ENCODE measurements around the gene CES4A.
"Not testable (repeated sequence)": the region's sequence is repeated elsewhere in the genome, so short reads cannot be mapped to it uniquely, and the experiment has no call there.

The CES4A gene

GRCh38 chr16:66952430-66953110 lies 35.8 kb upstream of the CES4A start:
- H3K27me3 ChIP-seq (ENCODE audit: insufficient read depth, low read depth, severe bottlenecking): no peaks in the 10 kb centered on the region
- H3K4me3 ChIP-seq (ENCODE audit: low read depth, low read length): no peak overlapping the region
- no peak for TF ChIP-seq CTCF (IDR thresholded peaks at IDR 0.05; ENCODE audit: low read depth, low read length)
- peaks cover 7% of the 10 kb centered on the region for H3K9me3 ChIP-seq (ENCODE audit: severe bottlenecking)
- DNase-seq: peak; percentile 76
- peak overlapping the region; percentile 74 for H3K27ac ChIP-seq
- no peaks in the 10 kb centered on the region for H3K36me3 ChIP-seq

GRCh38 chr16:66953462-66954096 lies 34.8 kb upstream of the CES4A start:
- Histone ChIP-seq H3K27ac (peak overlapping the region; percentile 74), H3K9me3 (ENCODE audit: severe bottlenecking) (peaks cover 7% of the 10 kb centered on the region), H3K4me3 (ENCODE audit: low read depth, low read length) (no peak overlapping the region), H3K36me3 (no peaks in the 10 kb centered on the region), H3K27me3 (ENCODE audit: insufficient read depth, low read depth, severe bottlenecking) (no peaks in the 10 kb centered on the region)
- no peak for DNase-seq
- TF ChIP-seq CTCF (IDR thresholded peaks at IDR 0.05; ENCODE audit: low read depth, low read length): no peak

GRCh38 chr16:66954097-66954659 lies 34.2 kb upstream of the CES4A start:
- Histone ChIP-seq H3K27ac (peak overlapping the region; percentile 74), H3K9me3 (ENCODE audit: severe bottlenecking) (peaks cover 7% of the 10 kb centered on the region), H3K36me3 (no peaks in the 10 kb centered on the region), H3K27me3 (ENCODE audit: insufficient read depth, low read depth, severe bottlenecking) (no peaks in the 10 kb centered on the region), H3K4me3 (ENCODE audit: low read depth, low read length) (no peak overlapping the region)
- DNase-seq: peak; percentile 81
- TF ChIP-seq CTCF (IDR thresholded peaks at IDR 0.05; ENCODE audit: low read depth, low read length): peak; percentile 72

- not testable (repeated sequence) for DNase-seq; H3K9me3 ChIP-seq (ENCODE audit: severe bottlenecking); H3K27ac ChIP-seq; H3K27me3 ChIP-seq (ENCODE audit: insufficient read depth, low read depth, severe bottlenecking); H3K36me3 ChIP-seq; H3K4me3 ChIP-seq (ENCODE audit: low read depth, low read length)
Measured at GRCh38 chr16:66955363-66956153, 32.8 kb upstream of the CES4A start.

GRCh38 chr16:66956154-66956457 lies 32.3 kb upstream of the CES4A start:
- H3K36me3 ChIP-seq; H3K27me3 ChIP-seq (ENCODE audit: insufficient read depth, low read depth, severe bottlenecking); DNase-seq; H3K4me3 ChIP-seq (ENCODE audit: low read depth, low read length); H3K9me3 ChIP-seq (ENCODE audit: severe bottlenecking); H3K27ac ChIP-seq: not testable (repeated sequence)

GRCh38 chr16:66958857-66959703 lies 29.3 kb upstream of the CES4A start:
- H3K4me3 ChIP-seq (ENCODE audit: low read depth, low read length): no peak overlapping the region
- H3K27me3 ChIP-seq (ENCODE audit: insufficient read depth, low read depth, severe bottlenecking): no peaks in the 10 kb centered on the region
- no peaks in the 10 kb centered on the region for H3K36me3 ChIP-seq
- DNase-seq: no peak
- no peak for TF ChIP-seq CTCF (IDR thresholded peaks at IDR 0.05; ENCODE audit: low read depth, low read length)
- no peaks in the 10 kb centered on the region for H3K9me3 ChIP-seq (ENCODE audit: severe bottlenecking)
- H3K27ac ChIP-seq: no peak overlapping the region

Data from WERI-Rb-1 (cell line).